NOMO-1 (cell line): ENCODE measurements around the gene PARD3B.

Experiments used
- DNase-seq, 2 experiments: peaks; one replicate each; lab custom pipeline; 2025; ENCODE audit not compliant: unreplicated experiment in 2 of 2; lab: John Stamatoyannopoulos, UW

The PARD3B gene

DNA sequence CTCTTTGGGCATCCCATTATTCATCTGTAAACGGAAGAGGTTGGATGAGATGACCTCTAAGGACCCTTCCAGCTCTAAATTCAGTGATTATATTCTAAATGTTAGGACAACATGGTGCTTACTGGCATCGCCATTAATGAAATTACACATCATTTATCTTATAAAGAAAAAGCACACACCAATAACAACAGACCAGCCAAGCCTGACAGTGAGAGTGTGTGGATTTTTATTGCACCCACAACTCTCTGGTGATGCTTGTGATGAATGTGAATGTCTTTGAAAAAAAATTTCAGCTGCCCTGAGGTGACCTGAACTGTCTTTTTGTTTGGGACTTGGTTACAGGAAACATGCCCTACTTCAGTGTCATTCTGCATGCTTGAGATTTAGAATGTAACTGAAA lies 623.7 kb downstream of the PARD3B start:
- DNase-seq: no peak

DNA sequence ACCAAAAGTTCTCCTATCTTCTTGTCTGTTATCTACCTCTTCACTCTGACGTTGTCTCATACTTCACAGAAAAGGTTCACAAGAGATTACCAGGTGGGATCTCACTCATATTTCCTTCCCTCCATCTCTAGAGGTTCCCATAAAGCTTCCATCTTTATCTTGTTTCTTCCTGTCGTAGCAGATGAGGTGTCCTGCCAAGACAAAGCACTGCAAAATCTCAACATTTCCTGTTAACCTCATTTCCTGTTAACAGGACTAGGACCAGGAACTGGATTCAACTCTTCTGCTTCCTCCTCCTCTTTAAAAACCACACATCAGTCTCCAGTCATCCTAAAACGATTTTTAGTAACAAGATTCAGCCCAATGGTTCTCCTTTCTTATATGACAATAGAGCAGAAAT lies 624.2 kb downstream of the PARD3B start:
- DNase-seq: no peak

DNA sequence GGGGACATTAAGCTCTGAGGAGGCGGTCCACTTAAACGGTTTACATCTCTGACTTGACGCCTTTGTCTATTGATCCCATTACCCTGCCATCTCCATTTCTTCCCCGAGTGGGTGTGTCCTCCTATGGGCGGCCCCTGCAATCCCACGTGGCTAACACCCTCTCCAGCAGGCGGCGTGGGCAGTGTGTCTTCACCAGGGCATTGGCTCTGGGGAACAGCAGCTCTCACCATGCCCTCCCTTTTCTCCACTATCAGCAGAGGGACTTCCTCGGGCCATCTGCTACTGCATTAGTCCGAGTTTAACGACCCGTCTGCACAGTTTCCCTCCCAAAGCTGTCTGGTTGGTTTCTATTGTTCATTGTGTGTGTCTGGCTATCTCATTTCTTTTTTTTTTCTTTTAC lies 625.1 kb downstream of the PARD3B start:
- DNase-seq: no peak

DNA sequence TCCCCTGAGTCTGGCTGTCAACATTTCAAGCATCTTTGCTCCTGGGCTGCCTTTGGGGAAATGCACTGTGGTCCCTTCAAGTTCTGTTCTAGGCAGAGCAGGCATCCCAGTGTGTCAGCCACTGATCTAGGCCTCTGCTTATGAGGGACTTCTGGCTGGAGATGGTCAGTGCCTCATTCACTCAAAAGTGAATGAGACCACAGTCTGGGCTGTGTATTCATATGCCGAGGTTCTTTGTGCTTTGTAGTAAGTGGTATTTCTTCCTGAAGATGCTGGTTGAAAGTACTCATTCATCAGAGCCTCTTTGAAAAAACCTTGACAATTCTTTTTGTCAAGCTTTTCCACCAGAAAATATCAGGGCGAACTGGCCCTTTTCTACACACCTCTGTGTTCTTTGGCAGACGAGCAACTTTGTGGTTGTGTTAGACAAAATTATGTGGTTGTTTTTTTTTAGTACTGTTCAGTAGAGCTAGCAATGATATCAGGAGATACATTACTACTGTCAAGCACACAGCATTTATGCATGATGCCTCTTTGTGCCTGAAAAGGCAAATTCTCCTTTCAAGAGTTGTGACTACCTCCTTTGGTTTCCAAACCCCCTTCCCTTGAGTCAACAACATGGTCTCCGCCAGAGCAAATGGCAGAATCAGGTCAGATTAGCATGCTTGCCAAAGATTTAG lies 626.1 kb downstream of the PARD3B start:
- no peak for DNase-seq

DNA sequence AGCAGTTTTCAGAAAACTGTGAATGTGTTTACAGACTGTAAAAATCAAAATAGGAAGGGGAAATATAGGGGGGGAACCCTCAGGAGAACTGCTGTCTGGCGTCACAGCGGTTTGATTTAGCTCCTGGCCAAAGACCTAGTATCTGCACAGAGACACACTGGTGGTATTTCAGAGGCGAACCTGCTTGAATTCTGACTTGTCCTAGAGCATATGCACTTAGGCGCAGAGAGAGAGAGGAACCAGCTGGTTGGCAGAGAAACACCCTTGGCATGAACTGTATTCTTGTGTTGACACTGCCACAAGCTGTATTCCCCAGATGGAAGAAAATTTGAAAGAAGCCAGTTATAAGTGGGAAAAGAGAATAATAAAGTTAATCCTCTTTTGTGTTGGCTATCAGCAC lies 630.6 kb downstream of the PARD3B start:
- DNase-seq: no peak

DNA sequence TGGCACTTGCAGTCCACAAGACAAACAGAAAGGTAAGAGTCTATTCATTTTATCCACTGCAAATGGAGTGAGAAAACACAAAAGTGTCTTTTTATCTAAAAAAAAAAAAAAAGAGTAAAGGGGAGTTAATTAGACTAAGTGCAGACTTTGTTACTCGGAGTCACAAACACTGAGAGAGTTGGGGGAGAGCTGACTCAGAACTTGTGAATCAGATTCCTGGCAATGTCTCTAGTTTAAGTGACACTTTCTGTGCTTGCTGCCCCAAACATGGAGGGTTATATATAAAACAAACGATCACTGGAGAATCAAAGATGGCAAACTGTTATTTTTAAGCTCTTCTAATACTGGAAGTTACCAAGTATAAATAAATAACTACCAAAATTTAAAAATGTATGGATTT lies 631.3 kb downstream of the PARD3B start:
- no peak for DNase-seq

DNA sequence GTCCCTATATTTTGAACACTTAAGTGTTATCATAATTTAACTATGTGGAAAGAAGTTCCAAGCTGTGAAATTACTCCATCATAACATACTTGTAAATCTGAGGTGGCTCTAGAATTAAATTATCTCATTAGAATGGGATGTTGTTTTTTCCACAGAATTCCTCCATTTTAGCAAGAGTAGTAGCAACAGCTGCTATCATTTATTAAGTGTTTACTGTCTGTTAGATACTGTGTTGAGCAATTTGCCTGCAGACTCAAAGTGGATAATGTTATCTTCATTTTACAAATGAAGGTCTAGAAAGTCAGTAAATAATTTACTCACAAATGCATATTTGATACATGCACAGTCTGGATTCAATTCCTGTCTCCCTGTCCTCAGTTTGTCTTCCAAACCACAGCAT lies 632.3 kb downstream of the PARD3B start:
- no peak for DNase-seq

DNA sequence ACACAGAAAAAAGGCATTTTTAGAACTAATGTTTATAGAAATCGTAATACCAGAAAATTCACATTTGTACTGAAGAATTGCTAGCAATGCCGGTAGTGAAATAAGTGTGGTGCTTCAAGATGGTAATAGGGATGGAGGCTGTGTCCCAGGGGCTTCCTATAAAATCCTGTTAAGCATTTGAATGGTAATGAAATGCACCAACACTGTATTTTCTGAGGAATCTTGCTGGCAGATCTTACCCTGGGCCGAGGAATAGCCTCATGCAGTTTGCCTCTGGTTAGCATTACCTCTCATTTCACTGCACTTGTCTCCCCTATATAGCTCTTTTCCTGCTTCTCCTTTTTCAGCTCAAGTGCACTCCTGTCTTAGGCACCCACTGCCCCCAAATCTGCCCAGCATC lies 635.5 kb downstream of the PARD3B start:
- DNase-seq: no peak

DNA sequence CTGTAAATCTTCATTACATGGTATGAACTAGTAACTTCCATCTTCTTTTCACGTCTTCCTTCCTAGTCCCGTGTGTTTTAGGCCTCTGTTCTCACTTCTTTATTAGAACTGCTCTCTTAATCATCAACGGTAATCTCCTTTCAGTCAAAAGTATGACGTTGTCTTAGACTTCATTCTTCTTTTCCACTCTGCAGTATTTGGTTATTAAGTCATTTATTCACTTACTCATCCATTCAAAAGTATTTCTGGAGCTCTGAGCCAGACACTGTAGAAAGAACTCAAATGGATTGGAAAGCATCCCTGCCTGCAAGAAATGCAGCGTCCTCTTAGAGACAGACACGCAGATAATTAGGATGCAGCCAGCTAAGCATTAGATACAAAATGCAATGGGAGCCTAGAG lies 642.5 kb downstream of the PARD3B start:
- DNase-seq: no peak

DNA sequence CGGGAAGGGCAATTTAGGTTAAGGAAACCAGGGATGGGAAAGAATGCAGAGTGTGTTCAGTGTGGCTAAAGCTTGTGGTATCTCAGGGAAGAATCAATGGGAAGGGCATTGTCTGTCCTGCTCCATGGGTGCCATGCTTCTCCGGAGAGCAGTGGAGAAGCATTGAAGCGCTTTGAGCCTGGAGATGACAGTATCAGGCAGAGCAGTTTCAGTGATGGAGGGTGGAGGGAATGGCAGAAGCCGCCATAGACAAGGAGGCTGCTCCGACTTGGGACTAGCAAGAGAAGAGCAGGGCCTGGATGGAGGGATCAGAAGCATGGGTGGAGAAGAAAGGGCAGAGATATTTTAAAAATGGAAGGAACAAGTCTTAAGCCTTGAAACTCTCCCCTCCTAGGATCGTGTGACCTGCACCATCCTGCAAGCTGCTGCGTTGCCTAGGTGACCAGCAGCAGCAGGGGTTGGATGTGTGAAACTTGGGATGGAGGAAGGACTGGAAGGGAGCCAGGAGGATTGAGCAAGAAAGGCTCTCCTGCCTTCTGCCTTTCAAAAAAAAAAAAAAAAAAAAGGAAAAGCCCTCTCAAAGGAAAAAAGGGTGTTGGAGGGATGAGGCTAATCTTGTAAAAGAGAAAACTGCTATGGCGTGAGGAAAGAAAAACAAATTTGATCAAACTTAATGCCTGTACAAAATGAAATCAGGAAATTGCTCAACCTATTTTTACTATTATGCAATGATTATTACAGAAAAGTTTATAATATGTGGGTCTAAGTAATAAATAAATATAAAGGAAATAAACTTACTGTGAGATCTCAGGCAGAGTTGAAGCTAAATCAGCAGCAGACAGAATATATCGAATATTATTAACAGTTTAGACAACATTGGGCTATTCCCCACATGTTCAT lies 643.2 kb downstream of the PARD3B start:
- DNase-seq: no peak

DNA sequence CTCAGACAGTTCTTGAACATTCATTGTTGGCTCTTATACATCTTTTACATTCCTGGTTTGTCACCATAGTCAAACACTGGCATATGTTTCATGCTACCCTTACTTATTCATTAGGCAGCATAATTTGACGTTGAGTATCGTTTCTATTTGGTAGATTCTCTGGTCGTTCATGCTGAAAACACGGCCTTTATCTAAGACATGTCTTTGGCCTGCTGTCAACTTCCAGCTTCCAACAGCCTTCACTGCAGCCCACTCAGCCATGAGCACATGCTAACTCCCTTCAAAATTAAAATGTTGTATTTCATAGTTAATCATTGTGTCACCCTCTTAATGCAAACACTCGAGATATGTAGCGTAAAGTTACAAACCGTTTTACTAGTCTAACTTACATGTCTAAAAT lies 644.0 kb downstream of the PARD3B start:
- DNase-seq: no peak

DNA sequence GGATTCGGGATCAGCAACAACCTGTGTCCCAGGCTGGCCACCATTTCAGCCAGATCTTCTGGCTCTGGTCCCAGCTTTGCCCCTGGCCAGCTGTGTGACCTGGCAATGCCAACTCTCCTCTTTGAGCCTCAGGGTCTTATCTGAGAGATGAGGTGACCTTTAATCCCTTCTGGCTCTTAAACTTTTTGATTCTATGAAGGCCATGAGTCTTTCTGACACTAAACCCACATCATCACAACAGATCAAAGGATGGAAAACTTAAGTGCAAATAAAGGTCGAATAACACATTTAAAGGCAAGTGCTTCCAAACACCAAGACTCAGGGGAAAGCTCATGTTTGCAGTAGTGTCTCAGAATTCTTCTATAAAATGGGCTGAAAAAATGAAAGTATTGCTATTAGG lies 645.3 kb downstream of the PARD3B start:
- DNase-seq: no peak

DNA sequence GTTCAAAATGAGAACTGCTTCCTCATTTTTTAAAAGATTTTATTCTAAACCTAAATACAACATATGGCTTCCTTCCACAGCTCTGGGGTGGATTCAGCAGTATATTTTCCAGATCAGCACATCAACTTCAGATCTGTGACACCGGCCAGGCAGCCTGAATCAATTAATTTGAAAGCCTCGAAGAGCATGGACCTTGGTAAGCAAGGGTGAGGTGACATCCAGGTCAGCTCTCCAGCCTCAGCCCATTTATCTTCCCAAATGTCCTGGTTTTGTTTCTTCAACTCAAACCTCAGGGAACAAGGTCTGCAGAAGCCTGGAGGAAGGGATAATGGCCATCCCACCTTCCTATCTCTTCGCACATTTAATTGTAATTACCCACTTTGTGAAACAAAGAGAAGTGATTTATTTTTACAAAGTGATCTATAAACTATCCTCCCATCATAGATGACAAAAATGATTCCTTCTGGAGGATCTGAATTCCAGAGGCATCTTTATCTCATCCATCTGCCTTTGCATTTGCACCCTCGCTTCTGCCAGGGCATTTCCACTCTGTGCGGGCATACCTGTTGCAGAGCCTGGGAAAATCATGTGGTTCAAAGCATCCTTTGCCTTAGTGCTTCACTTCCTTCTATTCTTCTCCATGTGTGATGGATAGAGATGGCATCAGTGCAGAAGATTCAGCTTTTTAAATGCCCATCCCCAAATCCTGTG lies 648.0 kb downstream of the PARD3B start:
- no peak for DNase-seq

DNA sequence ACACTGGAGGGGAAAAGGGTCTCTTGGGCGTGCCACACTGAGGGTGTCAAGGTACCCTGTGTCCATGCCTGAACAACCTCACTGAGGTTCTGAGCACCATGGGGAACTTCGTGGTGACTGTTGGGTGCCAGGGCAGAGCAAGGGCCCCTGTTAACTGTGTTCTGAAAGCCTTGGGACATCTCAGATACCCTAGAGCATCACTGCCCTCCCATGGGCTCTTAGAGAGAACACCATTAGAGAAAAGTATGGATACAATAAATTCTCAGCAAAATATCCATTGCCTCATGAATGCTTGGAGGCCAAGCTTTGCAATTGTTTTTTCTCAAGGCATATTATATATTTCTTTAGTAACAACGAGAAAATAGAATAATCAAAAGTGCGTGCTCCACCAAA lies 648.6 kb downstream of the PARD3B start:
- DNase-seq: no peak

DNA sequence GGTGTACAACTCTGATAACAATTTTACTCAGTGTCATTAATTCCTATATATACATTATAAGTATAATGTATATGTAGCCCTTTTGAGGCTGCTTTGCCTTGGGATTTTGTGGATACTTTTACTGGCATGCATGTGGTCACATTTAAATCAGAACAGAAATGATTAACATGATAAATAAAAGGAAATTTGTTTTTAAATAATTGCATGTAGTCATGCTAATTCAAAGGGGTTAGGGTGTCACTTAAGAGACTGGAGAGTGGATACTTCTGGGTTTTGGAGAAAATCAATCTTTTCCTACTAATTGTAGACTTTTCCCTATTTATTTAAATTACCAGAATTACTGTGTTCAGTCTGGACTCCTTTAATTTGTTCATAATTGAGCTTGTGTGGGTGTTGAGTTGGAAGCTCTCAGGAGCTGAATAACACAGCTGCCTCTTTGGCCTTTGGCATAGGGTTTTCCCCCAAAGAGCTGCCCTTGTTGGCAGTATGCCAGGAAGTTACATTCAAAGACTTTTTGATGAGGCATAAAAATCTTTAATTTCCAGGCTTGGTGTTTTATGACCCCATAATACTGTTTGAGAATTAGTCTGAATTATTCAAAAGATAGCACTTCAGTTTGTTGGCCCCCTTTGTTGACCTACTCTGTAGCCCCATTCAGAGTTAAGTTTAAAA lies 652.3 kb downstream of the PARD3B start:
- no peak for DNase-seq

DNA sequence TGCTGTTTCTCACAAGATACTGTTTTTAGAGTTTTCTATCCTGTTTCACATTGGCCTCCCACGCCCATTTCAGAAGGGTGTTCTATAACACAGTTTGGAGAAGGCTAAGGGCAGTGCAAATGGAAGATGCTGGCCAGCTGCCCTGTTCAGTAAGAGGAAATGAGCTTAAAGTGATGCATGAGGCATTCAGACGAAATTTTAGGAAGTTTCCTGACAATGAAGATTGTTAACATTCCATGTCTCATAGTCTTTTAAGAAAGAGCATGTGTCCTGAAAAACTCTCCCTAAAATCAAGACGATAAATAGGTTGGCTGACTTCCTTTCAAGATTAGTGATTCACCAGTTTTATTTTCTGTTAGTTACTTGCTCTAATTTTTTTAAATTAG lies 652.9 kb downstream of the PARD3B start:
- DNase-seq: no peak

DNA sequence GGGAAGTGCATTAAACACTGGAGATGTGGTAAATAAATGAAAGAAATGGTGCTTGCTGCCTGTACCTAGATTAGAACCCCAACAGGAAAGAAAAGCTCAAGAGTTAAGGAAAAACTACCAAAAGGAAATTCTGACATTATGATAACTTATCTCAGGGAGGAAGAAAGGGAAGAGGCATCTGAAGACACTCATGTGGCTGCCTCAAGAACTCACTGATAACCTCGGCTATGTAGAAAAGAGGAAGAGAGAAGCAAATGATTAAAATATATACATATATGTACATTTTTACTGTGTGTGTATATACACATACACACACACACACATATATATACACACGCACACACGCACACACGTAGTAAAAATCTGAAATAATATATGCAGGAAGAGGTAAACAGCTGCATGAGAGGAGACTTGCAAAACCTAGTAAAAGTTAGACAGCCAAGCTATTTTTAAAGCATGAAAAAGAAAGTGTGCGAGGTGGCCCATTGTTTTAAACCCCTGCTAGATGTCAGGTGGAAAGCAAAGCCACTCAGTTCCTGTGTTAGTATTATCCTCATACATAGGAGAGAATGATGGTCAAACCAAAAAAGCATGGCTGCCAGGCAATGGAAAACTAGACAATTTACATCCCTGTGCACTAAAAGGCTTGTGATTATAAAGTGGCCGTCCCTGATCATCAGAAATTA lies 654.0 kb downstream of the PARD3B start:
- no peak for DNase-seq

DNA sequence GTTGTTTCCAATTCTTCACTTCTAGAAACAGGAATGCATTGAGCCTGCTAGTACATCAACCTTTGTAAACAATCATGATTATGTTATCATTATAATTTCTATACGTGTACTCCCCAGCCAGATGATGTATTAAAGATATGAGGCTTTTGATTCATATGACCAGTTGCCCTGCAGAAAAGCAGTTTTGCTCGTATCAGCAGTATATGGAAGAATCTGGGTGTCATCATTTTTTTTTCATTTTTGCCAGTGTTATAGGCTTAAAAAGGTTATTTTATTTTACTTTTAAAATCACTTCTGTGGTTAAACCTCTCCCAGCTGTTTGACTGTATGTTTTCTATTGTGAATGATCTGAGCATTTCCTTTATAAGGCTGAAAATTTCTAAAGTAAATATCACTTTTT lies 665.2 kb downstream of the PARD3B start:
- DNase-seq: no peak

DNA sequence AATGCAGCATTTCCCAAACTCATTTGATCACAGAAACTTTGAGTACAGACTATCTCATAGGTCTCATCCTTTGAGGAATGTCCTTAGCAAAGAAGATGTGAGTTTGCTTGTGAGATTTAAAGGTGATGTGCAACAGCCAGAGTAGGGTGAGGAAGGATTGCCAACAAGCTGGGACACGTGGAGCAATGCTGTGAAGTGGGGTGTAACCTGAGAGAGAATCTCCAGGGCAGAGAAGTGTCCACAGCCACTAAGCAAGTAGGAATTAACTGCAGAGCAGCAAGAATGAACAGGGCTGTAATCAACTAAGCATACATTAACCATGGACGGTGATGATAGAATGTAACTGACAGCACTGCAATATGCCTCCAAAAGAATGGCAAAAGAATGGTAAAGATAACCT lies 667.1 kb downstream of the PARD3B start:
- DNase-seq: no peak

DNA sequence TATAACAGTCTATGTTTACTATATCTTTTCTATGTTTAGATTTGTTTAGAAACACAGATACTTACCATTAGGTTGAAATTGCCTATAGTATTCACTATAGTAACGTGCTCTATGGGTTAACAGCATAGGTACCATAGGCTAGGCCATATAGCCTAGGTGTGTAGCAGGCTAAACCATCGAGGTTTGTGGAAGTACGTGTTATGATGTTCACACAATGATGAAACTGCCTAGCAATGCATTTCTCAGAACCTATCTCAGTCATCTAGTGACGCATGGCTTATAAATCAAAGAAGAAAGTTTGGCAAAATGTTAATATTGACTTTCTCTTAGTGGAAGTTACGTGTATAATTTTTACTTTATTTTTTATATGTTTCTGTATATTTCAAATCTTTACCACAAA lies 670.8 kb downstream of the PARD3B start:
- no peak for DNase-seq

DNA sequence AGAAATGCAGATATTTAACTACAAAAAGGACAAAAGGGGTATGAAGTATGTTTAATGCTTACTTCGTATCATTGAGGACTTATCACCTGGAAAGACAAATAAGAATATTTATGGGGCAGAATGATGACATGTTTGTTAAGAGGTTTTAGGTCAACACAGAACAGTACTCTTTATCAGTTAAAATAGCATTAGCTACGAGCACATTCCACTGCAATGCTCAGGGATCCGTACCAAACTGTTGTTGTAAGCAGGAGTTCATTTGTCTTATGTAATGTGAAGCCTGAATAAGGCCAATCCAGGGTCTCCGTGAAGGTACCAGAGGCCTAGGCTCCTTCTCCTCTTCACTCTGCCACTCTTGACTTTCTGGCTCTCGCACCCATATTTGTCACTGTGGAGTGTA lies 671.3 kb downstream of the PARD3B start:
- DNase-seq: no peak
